Epithelial cell of proximal tubule (primary cell): ENCODE results near the gene RGS11. TPM values are rescaled to one million over a fixed set of nuclear protein-coding genes. Genes with fewer than 3 reads are reported as not detected.

Experiments
- DNase-seq: peaks from one replicate; pipeline ENCODE4 v3.0.0-alpha.2; 2011; ENCODE audit warnings: low read depth
- H3K4me3 ChIP-seq: 2 replicates; pipeline ENCODE4 v1.5.1; 2011; ENCODE audit warnings: low read depth, mild to moderate bottlenecking, low read length
- CTCF ChIP-seq: conservative IDR thresholded peaks from 2 replicates; pipeline ENCODE4 v1.5.1; 2012; ENCODE audit warnings: low read depth, mild to moderate bottlenecking, low read length
- total RNA-seq: library from RNA; depleted of rRNA; stranded (reverse); fragments of >200 nt; gene quantifications from 2 replicates; pipeline ENCODE4 v1.2.3, GENCODE V29; 2015

RGS11 gene
- total RNA-seq, 1 donor from 2014 or later, result 1.0 TPM

GRCh38 chr16:306911-307370 is 31.2 kb upstream of the RGS11 start:
- TF ChIP-seq CTCF, result no peak
- H3K4me3 ChIP-seq, result no peak overlapping the region
- no peak for DNase-seq

- no peak for TF ChIP-seq CTCF
- no peak for DNase-seq
- no peak overlapping the region for H3K4me3 ChIP-seq
These were observed 30.3 kb upstream of the RGS11 start for GRCh38 chr16:305916-306626.

GRCh38 chr16:303760-304505 is 28.2 kb upstream of the RGS11 start:
- DNase-seq, result no peak
- no peak overlapping the region for H3K4me3 ChIP-seq
- no peak for TF ChIP-seq CTCF

- DNase-seq, result no peak
- TF ChIP-seq CTCF, result no peak
These were observed 26.2 kb upstream of the RGS11 start for GRCh38 chr16:301950-302349.

GRCh38 chr16:301235-301634 is 25.5 kb upstream of the RGS11 start:
- no peak for TF ChIP-seq CTCF
- DNase-seq, result no peak
- H3K4me3 ChIP-seq, result no peak overlapping the region

More at GRCh38 chr16:301950-302349, 26.2 kb upstream of the RGS11 start:
- no peak overlapping the region for H3K4me3 ChIP-seq

- H3K4me3 ChIP-seq, result no peak overlapping the region
- DNase-seq, result no peak
- TF ChIP-seq CTCF, result no peak
These were observed 22.1 kb upstream of the RGS11 start for GRCh38 chr16:297832-298231.
